ENCODE measurements around the gene IMPDH1. TPM values are rescaled to one million over a fixed set of nuclear protein-coding genes. Genes with fewer than 3 reads are reported as not detected.

The IMPDH1 gene
- total RNA-seq, 1 experiment from 2014 or later: 114 TPM

DNA sequence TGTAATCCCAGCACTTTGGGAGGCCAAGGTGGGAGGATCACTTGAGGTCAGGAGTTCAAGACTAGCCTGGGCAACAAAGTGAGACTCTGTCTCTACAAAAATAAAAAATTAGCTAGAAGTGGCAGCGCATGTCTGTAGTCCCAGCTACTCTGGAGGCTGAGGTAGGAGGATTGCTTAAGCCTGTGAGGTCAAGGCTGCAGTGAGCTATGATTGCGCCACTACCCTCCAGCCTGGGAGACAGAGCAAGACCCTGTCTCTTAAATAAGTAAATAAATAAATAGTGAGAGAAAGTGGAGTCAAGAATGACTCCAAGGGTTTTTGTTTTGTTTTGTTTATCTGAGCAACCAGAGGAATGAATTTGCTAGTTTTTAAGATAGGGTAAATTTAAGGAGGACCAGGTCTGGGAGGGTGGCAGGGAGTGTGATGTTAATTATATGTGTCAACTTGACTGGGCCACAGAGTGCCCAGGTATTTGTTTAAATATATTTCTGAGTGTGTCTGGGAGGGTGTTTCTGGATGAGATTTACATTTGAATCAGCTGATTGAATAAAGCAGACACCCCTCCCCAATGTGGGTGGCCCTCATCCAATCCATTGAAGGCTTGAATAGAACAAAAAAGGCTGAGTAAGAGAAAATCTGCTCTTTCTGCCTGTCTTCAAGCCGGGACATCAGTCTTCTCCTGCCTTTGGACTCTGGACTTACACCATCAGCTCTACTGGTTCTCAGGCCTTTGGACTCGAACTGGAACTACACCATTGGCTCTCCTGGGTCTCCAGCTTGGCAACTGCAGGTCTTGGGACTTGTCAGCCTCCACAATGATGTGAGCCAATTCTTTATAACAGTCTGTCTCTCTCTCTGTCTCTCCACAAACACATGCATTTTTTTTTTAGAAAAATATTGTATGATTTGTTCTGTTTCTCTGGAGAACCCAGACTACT is 23.5 kb downstream of the IMPDH1 start:
- BruUV-seq (replicated peaks): no TSS peak
- Histone ChIP-seq H3K9me3 (ENCODE audit: control insufficient read depth, insufficient read depth, low read depth, low read length) (no peaks in the 10 kb centered on the region), H3K4me3 (ENCODE audit: low read depth in 2 of 2, low read length in 2 of 2) (no peak overlapping the region), H3K27me3 (ENCODE audit: control insufficient read depth, insufficient read depth, low read length) (no peaks in the 10 kb centered on the region), H3K27ac (ENCODE audit: low read length) (no peak overlapping the region), H3K36me3 (ENCODE audit: control insufficient read depth, insufficient read depth, low read length) (no peaks in the 10 kb centered on the region), H3K4me1 (ENCODE audit: control insufficient read depth, insufficient read depth, low read length) (0 out of 2 replicates have a peak, but pooled peaks cover 5% of the 10 kb centered on the region)
- ATAC-seq (no peak), DNase-seq (ENCODE audit: low read depth, low spot score) (no peak)
- ChIA-PET CTCF (interaction anchor here (1.6 to 2.8 kb wide), 3 partner anchors 12 to 39 kb away, joined by 6 to 66 read pairs (median 8); no protein-coding TSS in a partner anchor), POLR2A (interaction anchor here (0.6 kb wide), 1 partner anchor 14 kb away, joined by 12 read pairs; no protein-coding TSS in a partner anchor)
- TF ChIP-seq SIN3A (IDR thresholded peaks at IDR 0.05; ENCODE audit: borderline replicate concordance, insufficient read depth, low read depth, low read length) (no peak), POLR2AphosphoS5 (IDR thresholded peaks at IDR 0.05; ENCODE audit: low read depth, low read length) (no peak)
- TF ChIP-seq, protein P1, sequence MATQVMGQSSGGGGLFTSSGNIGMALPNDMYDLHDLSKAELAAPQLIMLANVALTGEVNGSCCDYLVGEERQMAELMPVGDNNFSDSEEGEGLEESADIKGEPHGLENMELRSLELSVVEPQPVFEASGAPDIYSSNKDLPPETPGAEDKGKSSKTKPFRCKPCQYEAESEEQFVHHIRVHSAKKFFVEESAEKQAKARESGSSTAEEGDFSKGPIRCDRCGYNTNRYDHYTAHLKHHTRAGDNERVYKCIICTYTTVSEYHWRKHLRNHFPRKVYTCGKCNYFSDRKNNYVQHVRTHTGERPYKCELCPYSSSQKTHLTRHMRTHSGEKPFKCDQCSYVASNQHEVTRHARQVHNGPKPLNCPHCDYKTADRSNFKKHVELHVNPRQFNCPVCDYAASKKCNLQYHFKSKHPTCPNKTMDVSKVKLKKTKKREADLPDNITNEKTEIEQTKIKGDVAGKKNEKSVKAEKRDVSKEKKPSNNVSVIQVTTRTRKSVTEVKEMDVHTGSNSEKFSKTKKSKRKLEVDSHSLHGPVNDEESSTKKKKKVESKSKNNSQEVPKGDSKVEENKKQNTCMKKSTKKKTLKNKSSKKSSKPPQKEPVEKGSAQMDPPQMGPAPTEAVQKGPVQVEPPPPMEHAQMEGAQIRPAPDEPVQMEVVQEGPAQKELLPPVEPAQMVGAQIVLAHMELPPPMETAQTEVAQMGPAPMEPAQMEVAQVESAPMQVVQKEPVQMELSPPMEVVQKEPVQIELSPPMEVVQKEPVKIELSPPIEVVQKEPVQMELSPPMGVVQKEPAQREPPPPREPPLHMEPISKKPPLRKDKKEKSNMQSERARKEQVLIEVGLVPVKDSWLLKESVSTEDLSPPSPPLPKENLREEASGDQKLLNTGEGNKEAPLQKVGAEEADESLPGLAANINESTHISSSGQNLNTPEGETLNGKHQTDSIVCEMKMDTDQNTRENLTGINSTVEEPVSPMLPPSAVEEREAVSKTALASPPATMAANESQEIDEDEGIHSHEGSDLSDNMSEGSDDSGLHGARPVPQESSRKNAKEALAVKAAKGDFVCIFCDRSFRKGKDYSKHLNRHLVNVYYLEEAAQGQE (IDR thresholded peaks at IDR 0.05; ENCODE audit: insufficient read depth in 1 of 2, low read depth in 2 of 2, low read length in 1 of 2): no peak
- TF ChIP-seq, protein P2, sequence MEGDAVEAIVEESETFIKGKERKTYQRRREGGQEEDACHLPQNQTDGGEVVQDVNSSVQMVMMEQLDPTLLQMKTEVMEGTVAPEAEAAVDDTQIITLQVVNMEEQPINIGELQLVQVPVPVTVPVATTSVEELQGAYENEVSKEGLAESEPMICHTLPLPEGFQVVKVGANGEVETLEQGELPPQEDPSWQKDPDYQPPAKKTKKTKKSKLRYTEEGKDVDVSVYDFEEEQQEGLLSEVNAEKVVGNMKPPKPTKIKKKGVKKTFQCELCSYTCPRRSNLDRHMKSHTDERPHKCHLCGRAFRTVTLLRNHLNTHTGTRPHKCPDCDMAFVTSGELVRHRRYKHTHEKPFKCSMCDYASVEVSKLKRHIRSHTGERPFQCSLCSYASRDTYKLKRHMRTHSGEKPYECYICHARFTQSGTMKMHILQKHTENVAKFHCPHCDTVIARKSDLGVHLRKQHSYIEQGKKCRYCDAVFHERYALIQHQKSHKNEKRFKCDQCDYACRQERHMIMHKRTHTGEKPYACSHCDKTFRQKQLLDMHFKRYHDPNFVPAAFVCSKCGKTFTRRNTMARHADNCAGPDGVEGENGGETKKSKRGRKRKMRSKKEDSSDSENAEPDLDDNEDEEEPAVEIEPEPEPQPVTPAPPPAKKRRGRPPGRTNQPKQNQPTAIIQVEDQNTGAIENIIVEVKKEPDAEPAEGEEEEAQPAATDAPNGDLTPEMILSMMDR (IDR thresholded peaks at IDR 0.05): no peak
- intact Hi-C loops (cut with micrococcal nuclease; ENCODE audit: unreplicated experiment) (no loop called here), in situ Hi-C loops (cut with HindIII; ENCODE audit: low pct_unique_long_range_greater_than_20kb, low sequenced_read_pairs) (no loop called here)

DNA sequence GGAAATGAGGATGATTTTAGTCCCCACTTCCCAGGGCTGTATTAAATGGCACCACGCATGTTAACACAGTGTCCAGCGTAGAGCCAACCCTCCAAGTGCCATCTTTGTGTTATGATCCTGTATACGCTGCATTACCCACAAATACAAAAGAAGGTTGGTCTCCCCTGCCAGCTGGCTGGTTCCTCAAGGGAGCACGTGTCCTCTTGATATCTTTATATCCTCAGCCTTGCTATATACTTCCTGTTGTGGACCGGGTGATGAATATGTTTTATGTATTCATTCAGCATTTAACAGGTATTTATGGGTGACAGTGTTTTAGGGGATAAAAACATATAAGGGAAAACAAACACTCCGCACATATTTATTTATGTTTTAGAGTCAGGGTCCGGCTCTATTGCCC is 25.1 kb downstream of the IMPDH1 start:
- POLR2A ChIA-PET: no interaction called here
- intact Hi-C loops (cut with micrococcal nuclease; ENCODE audit: unreplicated experiment): no loop called here
- in situ Hi-C loops (cut with HindIII; ENCODE audit: low pct_unique_long_range_greater_than_20kb, low sequenced_read_pairs): no loop called here
- Histone ChIP-seq H3K27ac (ENCODE audit: low read length) (no peak overlapping the region), H3K9me3 (ENCODE audit: control insufficient read depth, insufficient read depth, low read depth, low read length) (no peaks in the 10 kb centered on the region), H3K36me3 (ENCODE audit: control insufficient read depth, insufficient read depth, low read length) (no peaks in the 10 kb centered on the region), H3K27me3 (ENCODE audit: control insufficient read depth, insufficient read depth, low read length) (no peaks in the 10 kb centered on the region), H3K4me3 (ENCODE audit: low read depth in 2 of 2, low read length in 2 of 2) (no peak overlapping the region), H3K4me1 (ENCODE audit: control insufficient read depth, insufficient read depth, low read length) (0 out of 2 replicates have a peak, but pooled peaks cover 3% of the 10 kb centered on the region)
- BruUV-seq (replicated peaks): no TSS peak
- no peak for ATAC-seq
- no peak for DNase-seq (ENCODE audit: low read depth, low spot score)
- CTCF ChIA-PET: interaction anchor here (0.6 to 1.0 kb wide), 2 partner anchors 37 to 203 kb away, joined by 3 read pairs; no protein-coding TSS in a partner anchor
- TF ChIP-seq TCF7L2 (IDR thresholded peaks at IDR 0.05; ENCODE audit: low read depth, low read length) (no peak), SIN3A (IDR thresholded peaks at IDR 0.05; ENCODE audit: borderline replicate concordance, insufficient read depth, low read depth, low read length) (no peak), POLR2AphosphoS5 (IDR thresholded peaks at IDR 0.05; ENCODE audit: low read depth, low read length) (no peak)
- TF ChIP-seq, protein P2 (IDR thresholded peaks at IDR 0.05): no peak
- TF ChIP-seq, protein P1 (IDR thresholded peaks at IDR 0.05; ENCODE audit: insufficient read depth in 1 of 2, low read depth in 2 of 2, low read length in 1 of 2): no peak

Data from Panc1 (cell line).